Liver (tissue), 3 donors: ENCODE data around the gene TIAM2.

Source experiments
- ATF3 ChIP-seq: IDR thresholded peaks from 2 replicates; pipeline ENCODE4 v1.6.1; 2016; ENCODE audit warnings: antibody characterized with exemption
- CTCF ChIP-seq: fragments of 150-350 bp; IDR thresholded peaks from 2 replicates; pipeline ENCODE4 v1.5.1; 2017; ENCODE audit warnings: improper control_type of control experiment, low read depth, low read length; ENCODE audit not compliant: missing input control
- EGR1 ChIP-seq, 2 donors: IDR thresholded peaks; 2 replicates each; pipeline ENCODE4 v1.6.1; 2016 to 2018; ENCODE audit warnings: antibody characterized with exemption in 2 of 2, low read depth in 2 of 2
- FOXA1 ChIP-seq: IDR thresholded peaks from 2 replicates; pipeline ENCODE4 v1.6.1; 2016; ENCODE audit warnings: antibody characterized with exemption
- GABPA ChIP-seq, 2 donors: IDR thresholded peaks in 1 of 2; conservative IDR thresholded peaks in 1 of 2; 2 replicates each; pipeline ENCODE4 v1.6.1; 2016; ENCODE audit warnings: antibody characterized with exemption in 2 of 2, mild to moderate bottlenecking in 1 of 2, moderate library complexity in 1 of 2
- JUND ChIP-seq, 2 donors: IDR thresholded peaks; 2 replicates each; pipeline ENCODE4 v1.6.1; 2016; ENCODE audit warnings: antibody characterized with exemption in 2 of 2
- MAX ChIP-seq: IDR thresholded peaks from 2 replicates; pipeline ENCODE4 v1.6.1; 2016; ENCODE audit warnings: antibody characterized with exemption
- NR2F2 ChIP-seq: IDR thresholded peaks from 2 replicates; pipeline ENCODE4 v1.6.1; 2016; ENCODE audit warnings: antibody characterized with exemption
- RAD21 ChIP-seq, 2 donors: IDR thresholded peaks; 2 replicates each; pipeline ENCODE4 v1.6.1; 2016; ENCODE audit warnings: antibody characterized with exemption in 2 of 2, mild to moderate bottlenecking in 2 of 2
- REST ChIP-seq: IDR thresholded peaks from 2 replicates; pipeline ENCODE4 v1.6.1; 2016; ENCODE audit warnings: antibody characterized with exemption, mild to moderate bottlenecking
- RXRA ChIP-seq, 2 donors: IDR thresholded peaks; 2 replicates each; pipeline ENCODE4 v1.6.1; 2017 to 2018; ENCODE audit warnings: antibody characterized with exemption in 2 of 2, mild to moderate bottlenecking in 1 of 2
- SP1 ChIP-seq: IDR thresholded peaks from 2 replicates; pipeline ENCODE4 v1.6.1; 2018; ENCODE audit warnings: antibody characterized with exemption, mild to moderate bottlenecking
- TAF1 ChIP-seq: conservative IDR thresholded peaks from 2 replicates; pipeline ENCODE4 v1.6.1; 2016; ENCODE audit warnings: antibody characterized with exemption, mild to moderate bottlenecking
- ZBTB33 ChIP-seq: IDR thresholded peaks from 2 replicates; pipeline ENCODE4 v1.6.1; 2016; ENCODE audit warnings: antibody characterized with exemption
- donor health status: healthy.
- donor health status: healthy.

- TF ChIP-seq CTCF (no peak), EGR1 (IDR thresholded peaks at IDR 0.05; ENCODE audit: low read depth in 2 of 2) (no peak), TAF1 (no peak), ZBTB33 (no peak), NR2F2 (no peak), ATF3 (no peak), GABPA (IDR thresholded peaks at IDR 0.05 in 1 of 2, conservative IDR thresholded peaks at IDR 0.05 in 1 of 2) (no peak), REST (no peak), RXRA (IDR thresholded peaks at IDR 0.05) (no peak), MAX (no peak), RAD21 (IDR thresholded peaks at IDR 0.05) (no peak), FOXA1 (no peak), SP1 (no peak), JUND (IDR thresholded peaks at IDR 0.05) (no peak)
These were observed 245.9 kb downstream of the TIAM2 start for GRCh38 chr6:155240905-155241600.
